HG02678 (cell line): ENCODE results near the gene OPCML.

Experiments
- ATAC-seq: cut with Tn5 transposase; IDR thresholded peaks from one replicate; pipeline ENCODE4 v1.9.1; 2021; ENCODE audit warnings: mild to moderate bottlenecking, moderate library complexity; ENCODE audit not compliant: unreplicated experiment

OPCML gene

GRCh38 chr11:133240908-133241655 lies 291.2 kb downstream of the OPCML start:
- no peak for ATAC-seq

GRCh38 chr11:133239575-133239974 lies 292.7 kb downstream of the OPCML start:
- ATAC-seq: no peak

- no peak for ATAC-seq
These were observed 293.8 kb downstream of the OPCML start for GRCh38 chr11:133238495-133238894.

- no peak for ATAC-seq
These were observed 294.3 kb downstream of the OPCML start for GRCh38 chr11:133238027-133238426.

- ATAC-seq: no peak
These were observed 296.9 kb downstream of the OPCML start for GRCh38 chr11:133235381-133235780.

GRCh38 chr11:133234883-133235282 lies 297.4 kb downstream of the OPCML start:
- no peak for ATAC-seq

- ATAC-seq: no peak
These were observed 299.6 kb downstream of the OPCML start for GRCh38 chr11:133232665-133233064.

- no peak for ATAC-seq
These were observed 301.9 kb downstream of the OPCML start for GRCh38 chr11:133230431-133230830.

GRCh38 chr11:133228471-133229329 lies 303.6 kb downstream of the OPCML start:
- no peak for ATAC-seq

- no peak for ATAC-seq
These were observed 304.6 kb downstream of the OPCML start for GRCh38 chr11:133227632-133228111.

- no peak for ATAC-seq
These were observed 308.0 kb downstream of the OPCML start for GRCh38 chr11:133224271-133224670.

GRCh38 chr11:133222425-133223330 lies 309.6 kb downstream of the OPCML start:
- no peak for ATAC-seq

GRCh38 chr11:133219543-133219942 lies 312.8 kb downstream of the OPCML start:
- no peak for ATAC-seq

GRCh38 chr11:133216813-133217212 lies 315.5 kb downstream of the OPCML start:
- ATAC-seq: no peak

- no peak for ATAC-seq
These were observed 316.6 kb downstream of the OPCML start for GRCh38 chr11:133215596-133216230.

- ATAC-seq: no peak
These were observed 317.7 kb downstream of the OPCML start for GRCh38 chr11:133214646-133215045.

- no peak for ATAC-seq
These were observed 320.1 kb downstream of the OPCML start for GRCh38 chr11:133212201-133212600.

GRCh38 chr11:133207995-133208394 lies 324.3 kb downstream of the OPCML start:
- no peak for ATAC-seq

- ATAC-seq: no peak
These were observed 325.8 kb downstream of the OPCML start for GRCh38 chr11:133206313-133207005.

GRCh38 chr11:133204158-133204557 lies 328.1 kb downstream of the OPCML start:
- ATAC-seq: no peak
